GM21526 (cell line): ENCODE results near the gene CEP55.

Experiments
- ATAC-seq: cut with Tn5 transposase; IDR thresholded peaks from one replicate; pipeline ENCODE4 v1.9.1; 2021; ENCODE audit warnings: moderate library complexity; ENCODE audit not compliant: unreplicated experiment, low FRiP score

Gene CEP55

GRCh38 chr10:93468461-93469213, 27.8 kb upstream of the CEP55 start:
- ATAC-seq: no peak

- ATAC-seq: no peak
Measured at GRCh38 chr10:93469454-93469853, 27.0 kb upstream of the CEP55 start.

- no peak for ATAC-seq
Measured at GRCh38 chr10:93471110-93471651, 25.2 kb upstream of the CEP55 start.

GRCh38 chr10:93473161-93473560, 23.3 kb upstream of the CEP55 start:
- no peak for ATAC-seq

- ATAC-seq: no peak
Measured at GRCh38 chr10:93473804-93474472, 22.5 kb upstream of the CEP55 start.

GRCh38 chr10:93475227-93475626, 21.2 kb upstream of the CEP55 start:
- ATAC-seq: no peak

- no peak for ATAC-seq
Measured at GRCh38 chr10:93475871-93476270, 20.5 kb upstream of the CEP55 start.

- no peak for ATAC-seq
Measured at GRCh38 chr10:93476756-93477155, 19.7 kb upstream of the CEP55 start.

GRCh38 chr10:93478873-93479272, 17.5 kb upstream of the CEP55 start:
- ATAC-seq: no peak

- no peak for ATAC-seq
Measured at GRCh38 chr10:93481637-93482144, 14.7 kb upstream of the CEP55 start.

GRCh38 chr10:93482145-93482834, 14.1 kb upstream of the CEP55 start, which contains the start of gene MYOF:
MYOF (minus strand) TSS chr10:93482334; CDS start chr10:93482194, 140 bp downstream.
- ATAC-seq: no peak

- ATAC-seq: no peak
Measured at GRCh38 chr10:93485690-93486089, 10.7 kb upstream of the CEP55 start.

- no peak for ATAC-seq
Measured at GRCh38 chr10:93488956-93489528, 7.4 kb upstream of the CEP55 start.

GRCh38 chr10:93491602-93492121, 4.8 kb upstream of the CEP55 start:
- no peak for ATAC-seq

GRCh38 chr10:93493162-93493561, 3.2 kb upstream of the CEP55 start:
- ATAC-seq: no peak

GRCh38 chr10:93494494-93494893, 1.9 kb upstream of the CEP55 start:
- ATAC-seq: no peak

- peak; percentile 25 for ATAC-seq
Measured at GRCh38 chr10:93495654-93496321, 624 bp upstream of the CEP55 start.

- no peak for ATAC-seq
Measured at GRCh38 chr10:93498166-93498565, 1.8 kb downstream of the CEP55 start.

GRCh38 chr10:93501650-93502049, 5.2 kb downstream of the CEP55 start:
- no peak for ATAC-seq

GRCh38 chr10:93503075-93503474, 6.7 kb downstream of the CEP55 start:
- peak; percentile 88 for ATAC-seq
